ENCODE measurements around the gene TEX48.

DNA sequence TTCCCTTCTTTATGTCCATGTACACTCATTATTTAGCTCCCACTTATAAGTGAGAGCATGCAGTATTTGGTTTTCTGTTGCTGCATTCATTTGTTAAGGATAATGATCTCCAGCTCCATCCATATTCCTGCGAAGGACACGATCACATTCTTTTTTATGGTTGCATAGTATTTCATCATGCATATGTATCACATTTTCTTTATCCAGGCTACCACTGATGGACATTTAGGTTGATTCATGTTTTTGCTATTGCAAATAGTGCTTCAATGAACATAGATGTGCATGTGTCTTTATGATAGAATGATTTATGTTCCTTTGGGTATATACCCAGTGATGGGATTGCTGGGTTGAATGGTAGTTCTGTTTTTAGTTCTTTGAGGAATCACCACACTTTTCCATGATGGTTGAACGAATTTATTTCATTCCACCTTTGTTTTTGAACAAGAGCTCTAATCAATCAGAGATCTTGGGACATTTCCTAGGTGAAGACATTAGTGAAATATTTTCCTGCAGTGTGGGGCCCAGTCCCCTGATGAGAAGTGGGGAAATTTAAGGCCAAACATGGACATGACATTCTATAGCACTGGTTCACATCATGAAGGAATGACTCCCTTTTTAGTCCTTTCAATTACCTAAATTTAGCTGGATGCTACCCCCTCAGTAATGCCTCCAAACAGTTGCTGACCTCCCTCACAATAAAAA lies 7.1 kb upstream of the TEX48 start:
- TF ChIP-seq, protein P1, sequence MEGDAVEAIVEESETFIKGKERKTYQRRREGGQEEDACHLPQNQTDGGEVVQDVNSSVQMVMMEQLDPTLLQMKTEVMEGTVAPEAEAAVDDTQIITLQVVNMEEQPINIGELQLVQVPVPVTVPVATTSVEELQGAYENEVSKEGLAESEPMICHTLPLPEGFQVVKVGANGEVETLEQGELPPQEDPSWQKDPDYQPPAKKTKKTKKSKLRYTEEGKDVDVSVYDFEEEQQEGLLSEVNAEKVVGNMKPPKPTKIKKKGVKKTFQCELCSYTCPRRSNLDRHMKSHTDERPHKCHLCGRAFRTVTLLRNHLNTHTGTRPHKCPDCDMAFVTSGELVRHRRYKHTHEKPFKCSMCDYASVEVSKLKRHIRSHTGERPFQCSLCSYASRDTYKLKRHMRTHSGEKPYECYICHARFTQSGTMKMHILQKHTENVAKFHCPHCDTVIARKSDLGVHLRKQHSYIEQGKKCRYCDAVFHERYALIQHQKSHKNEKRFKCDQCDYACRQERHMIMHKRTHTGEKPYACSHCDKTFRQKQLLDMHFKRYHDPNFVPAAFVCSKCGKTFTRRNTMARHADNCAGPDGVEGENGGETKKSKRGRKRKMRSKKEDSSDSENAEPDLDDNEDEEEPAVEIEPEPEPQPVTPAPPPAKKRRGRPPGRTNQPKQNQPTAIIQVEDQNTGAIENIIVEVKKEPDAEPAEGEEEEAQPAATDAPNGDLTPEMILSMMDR (IDR thresholded peaks at IDR 0.05; ENCODE audit: insufficient read depth, low read length, poor library complexity, severe bottlenecking), result no peak
- TF ChIP-seq EZH2phosphoT487 (conservative IDR thresholded peaks at IDR 0.05; ENCODE audit: low read length), result no peak

Data from SU-DHL-6 (cell line).